NCI-H146 treated with DMSO at 0.1 percent for 48 hours (cell line): ENCODE results near the gene C1QL4.

ENCODE experiments used
- DNase-seq: peaks from one replicate; lab custom pipeline; 2025; ENCODE audit not compliant: unreplicated experiment; lab: John Stamatoyannopoulos, UW

C1QL4 gene

GRCh38 chr12:49305762-49306510 is 31.1 kb downstream of the C1QL4 start:
- DNase-seq: no peak

GRCh38 chr12:49304161-49304560 is 32.8 kb downstream of the C1QL4 start:
- DNase-seq: no peak

- no peak for DNase-seq
Observed at GRCh38 chr12:49301760-49302159, 35.2 kb downstream of the C1QL4 start.

GRCh38 chr12:49298160-49298559 is 38.8 kb downstream of the C1QL4 start:
- no peak for DNase-seq

GRCh38 chr12:49297695-49298060 is 39.3 kb downstream of the C1QL4 start:
- no peak for DNase-seq

GRCh38 chr12:49296836-49297694 is 39.9 kb downstream of the C1QL4 start:
- DNase-seq: peak; percentile 83

GRCh38 chr12:49296034-49296835 is 40.8 kb downstream of the C1QL4 start:
- peak; percentile 48 for DNase-seq

GRCh38 chr12:49295082-49295936 is 41.7 kb downstream of the C1QL4 start, which contains the start of gene PRPH:
Gene PRPH, plus strand, starts transcription at chr12:49295147. Its CDS starts 54 bp downstream, at chr12:49295201.
- no peak for DNase-seq

- no peak for DNase-seq
Observed at GRCh38 chr12:49294804-49295081, 42.2 kb downstream of the C1QL4 start.

- no peak for DNase-seq
Observed at GRCh38 chr12:49294086-49294803, 42.7 kb downstream of the C1QL4 start.

- DNase-seq: no peak
Observed at GRCh38 chr12:49293056-49293956, 43.7 kb downstream of the C1QL4 start.

- no peak for DNase-seq
Observed at GRCh38 chr12:49292729-49293055, 44.3 kb downstream of the C1QL4 start.

GRCh38 chr12:49288922-49289555 is 47.9 kb downstream of the C1QL4 start:
- DNase-seq: no peak

- peak; percentile 23 for DNase-seq
Observed at GRCh38 chr12:49288412-49288853, 48.6 kb downstream of the C1QL4 start.

- no peak for DNase-seq
Observed at GRCh38 chr12:49287876-49288275, 49.1 kb downstream of the C1QL4 start.

GRCh38 chr12:49284672-49285071 is 52.3 kb downstream of the C1QL4 start:
- DNase-seq: no peak

GRCh38 chr12:49283541-49284429 is 53.2 kb downstream of the C1QL4 start:
- no peak for DNase-seq
